Liver (tissue), 9 donors: ENCODE data around the gene CACNA1D. TPM values are rescaled to one million over a fixed set of nuclear protein-coding genes. Genes with fewer than 3 reads are reported as not detected.

ENCODE experiments used
- DNase-seq: peaks from one replicate; pipeline ENCODE4 v3.0.0-alpha.2; 2017; ENCODE audit warnings: low spot score
- H3K27ac ChIP-seq, 2 donors: one replicate each; pipeline ENCODE4 v1.7.0; 2013; ENCODE audit warnings: inconsistent platforms in 2 of 2, low read length in 2 of 2, control low read depth in 1 of 2, low read depth in 1 of 2, mild to moderate bottlenecking in 1 of 2
- H3K27me3 ChIP-seq, 4 donors: one replicate each; pipeline versions ENCODE4 v1.6.1 to v1.7.0; 2013; ENCODE audit warnings: low read length in 3 of 4, inconsistent platforms in 1 of 4, mild to moderate bottlenecking in 1 of 4, moderate library complexity in 1 of 4; ENCODE audit not compliant: control insufficient read depth in 4 of 4, insufficient read depth in 4 of 4
- H3K36me3 ChIP-seq, 4 donors: one replicate each; pipeline versions ENCODE4 v1.6.1 to v1.7.0; 2013; ENCODE audit warnings: low read length in 3 of 4, mild to moderate bottlenecking in 3 of 4, low read depth in 1 of 4, moderate library complexity in 1 of 4; ENCODE audit not compliant: control insufficient read depth in 4 of 4, insufficient read depth in 3 of 4
- H3K4me1 ChIP-seq, 4 donors: one replicate each; pipeline versions ENCODE4 v1.6.1 to v1.7.0; 2013; ENCODE audit warnings: low read length in 3 of 4, mild to moderate bottlenecking in 3 of 4, moderate library complexity in 1 of 4; ENCODE audit not compliant: control insufficient read depth in 4 of 4, insufficient read depth in 4 of 4
- H3K4me3 ChIP-seq, 3 donors: one replicate each; pipeline versions ENCODE4 v1.6.1 to v1.7.0; 2013; ENCODE audit warnings: low read length in 3 of 3, control low read depth in 1 of 3, low read depth in 1 of 3, mild to moderate bottlenecking in 1 of 3
- H3K9ac ChIP-seq, 2 donors: one replicate each; pipeline ENCODE4 v1.7.0; 2013; ENCODE audit warnings: low read length in 2 of 2, mild to moderate bottlenecking in 2 of 2, moderate library complexity in 2 of 2, control low read depth in 1 of 2, low read depth in 1 of 2
- H3K9me3 ChIP-seq, 4 donors: one replicate each; pipeline versions ENCODE4 v1.6.1 to v1.7.0; 2013; ENCODE audit warnings: low read length in 3 of 4; ENCODE audit not compliant: control insufficient read depth in 4 of 4
- CTCF ChIP-seq: fragments of 150-350 bp; IDR thresholded peaks from 2 replicates; pipeline ENCODE4 v1.5.1; 2017; ENCODE audit warnings: improper control_type of control experiment, low read depth, low read length; ENCODE audit not compliant: missing input control
- EGR1 ChIP-seq, 2 donors: IDR thresholded peaks; 2 replicates each; pipeline ENCODE4 v1.6.1; 2016 to 2018; ENCODE audit warnings: antibody characterized with exemption in 2 of 2, low read depth in 2 of 2
- FOXA2 ChIP-seq: IDR thresholded peaks from 2 replicates; pipeline ENCODE4 v1.6.1; 2016; ENCODE audit warnings: antibody characterized with exemption
- HNF4A ChIP-seq, 2 donors: conservative IDR thresholded peaks; 2 replicates each; pipeline ENCODE4 v1.6.1; 2016; ENCODE audit warnings: antibody characterized with exemption in 2 of 2, mild to moderate bottlenecking in 2 of 2
- HNF4G ChIP-seq: IDR thresholded peaks from 2 replicates; pipeline ENCODE4 v1.6.1; 2016; ENCODE audit warnings: antibody characterized with exemption
- JUND ChIP-seq, 2 donors: IDR thresholded peaks; 2 replicates each; pipeline ENCODE4 v1.6.1; 2016; ENCODE audit warnings: antibody characterized with exemption in 2 of 2
- MAX ChIP-seq: IDR thresholded peaks from 2 replicates; pipeline ENCODE4 v1.6.1; 2016; ENCODE audit warnings: antibody characterized with exemption
- NR2F2 ChIP-seq: IDR thresholded peaks from 2 replicates; pipeline ENCODE4 v1.6.1; 2016; ENCODE audit warnings: antibody characterized with exemption
- RAD21 ChIP-seq, 2 donors: IDR thresholded peaks; 2 replicates each; pipeline ENCODE4 v1.6.1; 2016; ENCODE audit warnings: antibody characterized with exemption in 2 of 2, mild to moderate bottlenecking in 2 of 2
- REST ChIP-seq: IDR thresholded peaks from 2 replicates; pipeline ENCODE4 v1.6.1; 2016; ENCODE audit warnings: antibody characterized with exemption, mild to moderate bottlenecking
- RXRA ChIP-seq, 2 donors: IDR thresholded peaks; 2 replicates each; pipeline ENCODE4 v1.6.1; 2017 to 2018; ENCODE audit warnings: antibody characterized with exemption in 2 of 2, mild to moderate bottlenecking in 1 of 2
- SP1 ChIP-seq: IDR thresholded peaks from 2 replicates; pipeline ENCODE4 v1.6.1; 2018; ENCODE audit warnings: antibody characterized with exemption, mild to moderate bottlenecking
- TAF1 ChIP-seq: conservative IDR thresholded peaks from 2 replicates; pipeline ENCODE4 v1.6.1; 2016; ENCODE audit warnings: antibody characterized with exemption, mild to moderate bottlenecking
- YY1 ChIP-seq: IDR thresholded peaks from 2 replicates; pipeline ENCODE4 v1.6.1; 2016; ENCODE audit warnings: antibody characterized with exemption, mild to moderate bottlenecking
- ZBTB33 ChIP-seq: IDR thresholded peaks from 2 replicates; pipeline ENCODE4 v1.6.1; 2016; ENCODE audit warnings: antibody characterized with exemption
- WGBS: extraction: QIAGEN DNeasy Blood & Tissue Kit; methylation state at CpG from one replicate; pipeline ENCODE4 v1.1.7; 2013; 5-methylcytosine and 5-hydroxymethylcytosine counted together
- polyA plus RNA-seq, 2 donors: library from polyadenylated mRNA; stranded (reverse) in 1 of 2; unstranded in 1 of 2; fragments of 200-250 nt in 1 of 2; fragments of >200 nt in 1 of 2; fragmentation: Nextera tagmentation in 1 of 2; extraction: Ambion mirVana in 1 of 2; gene quantifications; one replicate each; pipeline versions ENCODE4 v1.2.1 to v1.2.3, GENCODE V29; 2013 to 2015
- total RNA-seq, 2 donors: library from RNA; depleted of rRNA; stranded (reverse); fragments of >200 nt; gene quantifications; one replicate each; pipeline ENCODE4 v1.2.3, GENCODE V29; 2014
- donor health status: healthy.
- donor health status: healthy.
- donor health status: healthy.
- donor health status: healthy.
- donor health status: healthy.

Gene CACNA1D
- total and polyA plus RNA-seq, 4 donors = 1.8 to 18.9 (median 3.4) TPM

- TF ChIP-seq ZBTB33 = no peak
Observed at GRCh38 chr3:53552730-53553129, 58.3 kb downstream of the CACNA1D start (continued).

GRCh38 chr3:53553200-53553599 is 58.8 kb downstream of the CACNA1D start:
- H3K4me1 ChIP-seq = no peaks in the 10 kb centered on the region
- no peak overlapping the region for H3K4me3 ChIP-seq
- TF ChIP-seq FOXA2 = no peak
- TF ChIP-seq HNF4G = no peak
- TF ChIP-seq RXRA (IDR thresholded peaks at IDR 0.05) = no peak
- TF ChIP-seq SP1 = no peak
- TF ChIP-seq HNF4A (conservative IDR thresholded peaks at IDR 0.05) = no peak
- no peak for TF ChIP-seq ZBTB33
- no peak for TF ChIP-seq NR2F2
- no peak for TF ChIP-seq REST
- no peak for TF ChIP-seq TAF1
- TF ChIP-seq RAD21 (IDR thresholded peaks at IDR 0.05) = no peak
- no peak for TF ChIP-seq MAX
- no peak for TF ChIP-seq EGR1 (IDR thresholded peaks at IDR 0.05; ENCODE audit: low read depth in 2 of 2)
- no peak for TF ChIP-seq YY1
- TF ChIP-seq JUND (IDR thresholded peaks at IDR 0.05) = no peak
- TF ChIP-seq CTCF = no peak
- H3K36me3 ChIP-seq = no peaks in the 10 kb centered on the region
- no peak overlapping the region for H3K9ac ChIP-seq
- no peaks in the 10 kb centered on the region for H3K9me3 ChIP-seq
- H3K27ac ChIP-seq = no peak overlapping the region
- 84% methylated on average over 5 of the region's 5 CpGs for WGBS
- H3K27me3 ChIP-seq = no peaks in the 10 kb centered on the region
- DNase-seq = no peak
